Adipose tissue (tissue), 3 donors: ENCODE data around the gene TRA2A. TPM values are rescaled to one million over a fixed set of nuclear protein-coding genes. Genes with fewer than 3 reads are reported as not detected.

ENCODE experiments used
- polyA plus RNA-seq, 3 donors: library from polyadenylated mRNA; stranded (reverse); fragments of 200-250 nt; gene quantifications; one replicate each; pipeline ENCODE4 v1.2.3, GENCODE V29; 2013
- donor health status: healthy with polysubstance abuse.
- donor health status: Bipolar disorder and iron deficiency.
- donor health status: healthy.

The TRA2A gene
- polyA plus RNA-seq, 3 donors: 19.4 to 65.8 (median 37.2) TPM

Other genes with a start within 250 kb of the TRA2A start
- 10 to 100 TPM; 24.9 to 60.6 (median 38.1) TPM for gene MALSU1, start 232.6 kb downstream of the TRA2A start, polyA plus RNA-seq
- gene IGF2BP3, start 61.5 kb downstream of the TRA2A start, polyA plus RNA-seq: under 1 TPM; 0.07 to 0.68 (median 0.45) TPM
- gene CCDC126, start 65.4 kb upstream of the TRA2A start, polyA plus RNA-seq: 1 to 10 TPM; 4.3 to 5.4 (median 4.7) TPM
- gene FAM221A, start 148.2 kb upstream of the TRA2A start, polyA plus RNA-seq: 10 to 100 TPM in 1 of 3 donors, 1 to 10 TPM in 2; 3.1 to 14.7 (median 6.4) TPM
- gene STK31, start 178.2 kb upstream of the TRA2A start, polyA plus RNA-seq: under 1 TPM; 0.13 to 0.49 (median 0.34) TPM